ENCODE data around the gene SDF4. TPM values are rescaled to one million over a fixed set of nuclear protein-coding genes. Genes with fewer than 3 reads are reported as not detected.

The SDF4 gene
- total and polyA plus RNA-seq, 2 of the 8 experiments (the other 6 are each of a cell fraction or from before 2014, with no cell fraction given): 45.5 to 75.6 TPM

DNA sequence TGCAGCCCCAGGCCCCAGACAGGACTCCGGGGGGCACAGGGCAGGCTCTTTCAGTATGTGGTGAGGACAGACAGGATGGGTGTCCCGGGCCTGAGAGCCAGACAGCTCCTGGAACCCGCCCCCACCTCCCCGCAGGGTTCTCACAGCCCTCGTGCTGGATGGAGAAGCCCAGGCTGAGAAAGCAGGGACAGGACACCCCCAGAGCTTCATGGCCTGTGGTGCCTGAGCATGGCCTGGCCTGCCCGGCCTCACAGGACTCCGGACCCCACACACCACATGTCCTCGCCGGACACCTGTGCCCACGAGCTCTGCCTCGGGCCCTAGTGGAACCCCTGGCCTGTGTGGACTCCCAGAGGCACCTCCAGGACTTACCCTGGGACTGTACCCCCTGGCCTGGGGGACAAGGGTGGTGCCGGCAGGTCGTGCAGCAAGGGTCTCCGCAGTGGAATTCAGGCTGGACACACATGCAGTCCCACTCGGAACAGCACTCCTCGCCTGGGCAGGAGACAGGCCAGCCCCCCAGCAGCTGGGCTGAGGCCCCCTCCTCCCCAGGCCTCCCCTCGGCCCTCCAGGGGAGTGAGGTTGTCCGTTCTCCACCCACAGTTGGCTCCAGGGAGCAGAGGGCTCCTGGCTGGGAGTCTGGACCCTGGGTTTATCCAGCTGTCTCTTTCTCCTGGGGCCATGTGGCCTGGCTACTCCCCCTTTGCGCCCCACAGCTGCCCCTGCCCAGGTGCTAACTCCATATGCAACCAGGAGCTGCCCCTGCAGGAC, 26.6 kb downstream of the SDF4 start:
- no peak overlapping the region; the same call in 1 of the 2 replicates for H4K8ac ChIP-seq (ENCODE audit: extremely low read depth, insufficient read depth, low read length)
- peaks cover 8% of the 10 kb centered on the region; the same call in 1 of the 2 replicates for H3K23me2 ChIP-seq (ENCODE audit: low read depth, low read length)
- H2BK12ac ChIP-seq (ENCODE audit: low read depth, low read length): no peak overlapping the region
- 88% methylated on average over 17 of the region's 19 CpGs; no CpG with 5 or more reads in 1 of the 2 experiments for WGBS, 2 experiments (ENCODE audit: extremely low coverage in 1 of 2, insufficient coverage in 1 of 2, insufficient read length in 1 of 2, insufficient replicate concordance in 2 of 2, low coverage in 1 of 2, low lambda C conversion rate in 2 of 2, missing lambda C conversion rate in 1 of 2)
- no peaks in the 10 kb centered on the region for H3K79me1 ChIP-seq (ENCODE audit: low read depth, low read length)
- ChIA-PET CTCF (ENCODE audit: partially characterized antibody) (interaction anchor here (0.6 to 1.9 kb wide), 14 partner anchors 10 to 167 kb away, joined by 3 to 5 read pairs (median 3); no protein-coding TSS in a partner anchor), POLR2A (ENCODE audit: partially characterized antibody) (interaction anchor here (0.8 kb wide), 1 partner anchor 37 kb away, joined by 3 read pairs; no protein-coding TSS in a partner anchor)
- no peak overlapping the region for H4K5ac ChIP-seq (ENCODE audit: insufficient read length, low read depth, low read length)
- H3K4ac ChIP-seq (replicated peaks; ENCODE audit: insufficient read length, low read depth, low read length): no peak overlapping the region
- no peak overlapping the region for H2BK5ac ChIP-seq (ENCODE audit: low read depth, low read length)
- no peaks in the 10 kb centered on the region for H4K20me1 ChIP-seq (replicated peaks in 1 of 2; ENCODE audit: control insufficient read depth in 1 of 2, insufficient read depth in 2 of 2, low read length in 2 of 2)
- H3K27me3 ChIP-seq (replicated peaks in 1 of 4; ENCODE audit: control insufficient read depth in 3 of 4, extremely low read depth in 1 of 4, insufficient read depth in 3 of 4, low read length in 3 of 4): peaks cover 2 to 19% (median 17%) of the 10 kb centered on the region in 4 experiments
- H3K79me2 ChIP-seq (ENCODE audit: control insufficient read depth in 1 of 2, insufficient read depth in 2 of 2, low read length in 2 of 2): no peaks in the 10 kb centered on the region
- peak overlapping the region in 1 of 2 experiments; percentile 67; a peak in 2 of 4 replicates for H3K4me2 ChIP-seq (ENCODE audit: insufficient read depth in 1 of 2, low read depth in 2 of 2, low read length in 2 of 2)
- FAIRE-seq (no peak), DNase-seq (ENCODE audit: low read depth in 1 of 2, low spot score in 2 of 2) (no peak)
- no peak overlapping the region for H3K56ac ChIP-seq (replicated peaks; ENCODE audit: insufficient read length, low read depth, low read length)
- no peak overlapping the region for H4K91ac ChIP-seq (replicated peaks; ENCODE audit: insufficient read length, low read length)
- H2BK20ac ChIP-seq (ENCODE audit: low read length): no peak overlapping the region
- H3K23ac ChIP-seq (ENCODE audit: insufficient read length): no peak overlapping the region
- peak overlapping the region; percentile 19; the same call in 1 of the 2 replicates for H2AK5ac ChIP-seq (ENCODE audit: low read depth, low read length)
- H3K18ac ChIP-seq (ENCODE audit: extremely low read depth, low read length): no peak overlapping the region
- H3K27ac ChIP-seq (ENCODE audit: low read depth, low read length): no peak overlapping the region
- no peak overlapping the region for H2AFZ ChIP-seq (ENCODE audit: low read length)
- H2BK15ac ChIP-seq (ENCODE audit: low read length): no peak overlapping the region
- no peak overlapping the region for H3K14ac ChIP-seq (ENCODE audit: insufficient read length)
- H3K4me1 ChIP-seq (replicated peaks in 1 of 4; ENCODE audit: control insufficient read depth in 3 of 4, insufficient read depth in 4 of 4, low read length in 3 of 4): peaks cover 0 to 16% (median 6%) of the 10 kb centered on the region in 4 experiments; a peak in 6 of 7 replicates
- no peaks in the 10 kb centered on the region for H3K9me3 ChIP-seq (ENCODE audit: insufficient read depth in 2 of 2, low read depth in 1 of 2, low read length in 1 of 2)
- H3K36me3 ChIP-seq (ENCODE audit: control insufficient read depth in 2 of 4, insufficient read depth in 4 of 4, low read length in 3 of 4): no peaks in the 10 kb centered on the region
- H3K9ac ChIP-seq (replicated peaks in 1 of 4; ENCODE audit: extremely low read depth in 1 of 4, low read depth in 3 of 4, low read length in 3 of 4): no peak overlapping the region
- H2BK120ac ChIP-seq (replicated peaks; ENCODE audit: low read depth, low read length): no peak overlapping the region
- no peak for TF ChIP-seq SIX5 (IDR thresholded peaks at IDR 0.05; ENCODE audit: low read depth, low read length)
- no peak overlapping the region for H3K4me3 ChIP-seq (ENCODE audit: extremely low read depth in 1 of 4, insufficient read depth in 2 of 4, low read depth in 3 of 4, low read length in 4 of 4)

Measured in H1 (cell line).